ENCODE measurements around the gene RBKS. TPM values are rescaled to one million over a fixed set of nuclear protein-coding genes. Genes with fewer than 3 reads are reported as not detected.

Gene RBKS
- total and polyA plus RNA-seq, 5 donors from 2014 or later: 3.7 to 25.3 (median 4.0) TPM

- no peak overlapping the region for H3K27ac ChIP-seq (ENCODE audit: insufficient read depth, low read length, poor library complexity, severe bottlenecking)
- DNase-seq (no peak), ATAC-seq (ENCODE audit: low read depth in 2 of 2) (no peak)
- no peaks in the 10 kb centered on the region for H3K9me3 ChIP-seq (ENCODE audit: control insufficient read depth in 2 of 2, low read length in 2 of 2)
- H3K36me3 ChIP-seq (ENCODE audit: control insufficient read depth, insufficient read depth, low read length): no peaks in the 10 kb centered on the region
- H3K4me3 ChIP-seq (ENCODE audit: low read depth, low read length): no peak overlapping the region
- Mint-ChIP-seq H3K27ac (peak overlapping the region in 1 of 3 donors; percentile 1), H3K4me1 (peaks cover 0 to 5% (median 0%) of the 10 kb centered on the region in 4 donors), H3K36me3 (peaks cover 5% of the 10 kb centered on the region), H3K9me3 (no peaks in the 10 kb centered on the region), H3K4me3 (peak overlapping the region in 1 of 4 donors; percentile 73), H3K27me3 (no peaks in the 10 kb centered on the region)
- H3K4me1 ChIP-seq (ENCODE audit: control insufficient read depth, insufficient read depth, low read length, poor library complexity, severe bottlenecking): no peaks in the 10 kb centered on the region
- no peaks in the 10 kb centered on the region for H3K27me3 ChIP-seq (ENCODE audit: control insufficient read depth, insufficient read depth, low read length)
Observed at GRCh38 chr2:27797841-27798240, 92.3 kb downstream of the RBKS start.

- Histone ChIP-seq H3K27ac (ENCODE audit: insufficient read depth, low read length, poor library complexity, severe bottlenecking) (no peak overlapping the region), H3K4me3 (ENCODE audit: low read depth, low read length) (no peak overlapping the region), H3K27me3 (ENCODE audit: control insufficient read depth, insufficient read depth, low read length) (no peaks in the 10 kb centered on the region), H3K9me3 (ENCODE audit: control insufficient read depth in 2 of 2, low read length in 2 of 2) (no peaks in the 10 kb centered on the region), H3K4me1 (ENCODE audit: control insufficient read depth, insufficient read depth, low read length, poor library complexity, severe bottlenecking) (no peaks in the 10 kb centered on the region), H3K36me3 (ENCODE audit: control insufficient read depth, insufficient read depth, low read length) (no peaks in the 10 kb centered on the region)
- no peak overlapping the region for H3K4me3 Mint-ChIP-seq
- H3K36me3 Mint-ChIP-seq: peaks cover 5% of the 10 kb centered on the region
- H3K27me3 Mint-ChIP-seq: no peaks in the 10 kb centered on the region
- H3K9me3 Mint-ChIP-seq: no peaks in the 10 kb centered on the region
- DNase-seq (no peak), ATAC-seq (ENCODE audit: low read depth in 2 of 2) (no peak)
- peaks cover 0 to 5% (median 0%) of the 10 kb centered on the region in 4 donors for H3K4me1 Mint-ChIP-seq
- no peak overlapping the region for H3K27ac Mint-ChIP-seq
Observed at GRCh38 chr2:27796791-27797765, 93.1 kb downstream of the RBKS start.

- H3K27ac Mint-ChIP-seq: peak overlapping the region in 1 of 3 donors; percentile 0
- H3K4me1 Mint-ChIP-seq: peaks cover 0 to 5% (median 0%) of the 10 kb centered on the region in 4 donors
Observed at GRCh38 chr2:27795868-27796277, 94.3 kb downstream of the RBKS start.

GRCh38 chr2:27795093-27795834 lies 94.9 kb downstream of the RBKS start:
- ATAC-seq (ENCODE audit: low read depth in 2 of 2): no peak
- Histone ChIP-seq H3K36me3 (ENCODE audit: control insufficient read depth, insufficient read depth, low read length) (no peaks in the 10 kb centered on the region), H3K4me1 (ENCODE audit: control insufficient read depth, insufficient read depth, low read length, poor library complexity, severe bottlenecking) (no peaks in the 10 kb centered on the region), H3K27me3 (ENCODE audit: control insufficient read depth, insufficient read depth, low read length) (no peaks in the 10 kb centered on the region), H3K4me3 (ENCODE audit: low read depth, low read length) (no peak overlapping the region), H3K9me3 (ENCODE audit: control insufficient read depth in 2 of 2, low read length in 2 of 2) (no peaks in the 10 kb centered on the region), H3K27ac (ENCODE audit: insufficient read depth, low read length, poor library complexity, severe bottlenecking) (no peak overlapping the region)
- H3K4me1 Mint-ChIP-seq: peaks cover 0 to 5% (median 0%) of the 10 kb centered on the region in 4 donors
- H3K9me3 Mint-ChIP-seq: no peaks in the 10 kb centered on the region
- peak overlapping the region in 2 of 3 donors; percentile 0 to 54 for H3K27ac Mint-ChIP-seq
- no peaks in the 10 kb centered on the region for H3K27me3 Mint-ChIP-seq
- peaks cover 7% of the 10 kb centered on the region for H3K36me3 Mint-ChIP-seq
- DNase-seq: no peak
- no peak overlapping the region for H3K4me3 Mint-ChIP-seq

More at GRCh38 chr2:27795868-27796277, 94.3 kb downstream of the RBKS start:
- no peak overlapping the region for H3K27ac ChIP-seq (ENCODE audit: insufficient read depth, low read length, poor library complexity, severe bottlenecking)
- no peaks in the 10 kb centered on the region for H3K9me3 ChIP-seq (ENCODE audit: control insufficient read depth in 2 of 2, low read length in 2 of 2)
- H3K27me3 ChIP-seq (ENCODE audit: control insufficient read depth, insufficient read depth, low read length): no peaks in the 10 kb centered on the region
- H3K36me3 ChIP-seq (ENCODE audit: control insufficient read depth, insufficient read depth, low read length): no peaks in the 10 kb centered on the region
- Mint-ChIP-seq H3K36me3 (peaks cover 5% of the 10 kb centered on the region), H3K4me3 (no peak overlapping the region), H3K9me3 (no peaks in the 10 kb centered on the region), H3K27me3 (no peaks in the 10 kb centered on the region)
- DNase-seq: no peak
- no peak for ATAC-seq (ENCODE audit: low read depth in 2 of 2)
- no peak overlapping the region for H3K4me3 ChIP-seq (ENCODE audit: low read depth, low read length)
- no peaks in the 10 kb centered on the region for H3K4me1 ChIP-seq (ENCODE audit: control insufficient read depth, insufficient read depth, low read length, poor library complexity, severe bottlenecking)

- no peak overlapping the region for H3K4me3 Mint-ChIP-seq
- H3K4me1 Mint-ChIP-seq: peaks cover 0 to 5% (median 0%) of the 10 kb centered on the region in 4 donors
- no peak for DNase-seq
- Histone ChIP-seq H3K4me3 (ENCODE audit: low read depth, low read length) (no peak overlapping the region), H3K27ac (ENCODE audit: insufficient read depth, low read length, poor library complexity, severe bottlenecking) (no peak overlapping the region), H3K9me3 (ENCODE audit: control insufficient read depth in 2 of 2, low read length in 2 of 2) (no peaks in the 10 kb centered on the region), H3K27me3 (ENCODE audit: control insufficient read depth, insufficient read depth, low read length) (no peaks in the 10 kb centered on the region), H3K4me1 (ENCODE audit: control insufficient read depth, insufficient read depth, low read length, poor library complexity, severe bottlenecking) (no peaks in the 10 kb centered on the region), H3K36me3 (ENCODE audit: control insufficient read depth, insufficient read depth, low read length) (no peaks in the 10 kb centered on the region)
- no peak for ATAC-seq (ENCODE audit: low read depth in 2 of 2)
- H3K27ac Mint-ChIP-seq: peak overlapping the region in 1 of 3 donors; percentile 27
- H3K9me3 Mint-ChIP-seq: no peaks in the 10 kb centered on the region
- peaks cover 12% of the 10 kb centered on the region for H3K36me3 Mint-ChIP-seq
- H3K27me3 Mint-ChIP-seq: no peaks in the 10 kb centered on the region
Observed at GRCh38 chr2:27792759-27793158, 97.4 kb downstream of the RBKS start.

- Histone ChIP-seq H3K27ac (ENCODE audit: insufficient read depth, low read length, poor library complexity, severe bottlenecking) (no peak overlapping the region), H3K4me3 (ENCODE audit: low read depth, low read length) (no peak overlapping the region), H3K4me1 (ENCODE audit: control insufficient read depth, insufficient read depth, low read length, poor library complexity, severe bottlenecking) (no peaks in the 10 kb centered on the region), H3K9me3 (ENCODE audit: control insufficient read depth in 2 of 2, low read length in 2 of 2) (no peaks in the 10 kb centered on the region), H3K27me3 (ENCODE audit: control insufficient read depth, insufficient read depth, low read length) (no peaks in the 10 kb centered on the region), H3K36me3 (ENCODE audit: control insufficient read depth, insufficient read depth, low read length) (no peaks in the 10 kb centered on the region)
- no peak overlapping the region for H3K4me3 Mint-ChIP-seq
- H3K27ac Mint-ChIP-seq: no peak overlapping the region
- no peaks in the 10 kb centered on the region for H3K27me3 Mint-ChIP-seq
- peaks cover 13% of the 10 kb centered on the region for H3K36me3 Mint-ChIP-seq
- H3K4me1 Mint-ChIP-seq: peaks cover 0 to 2% (median under 1%) of the 10 kb centered on the region in 4 donors
- no peaks in the 10 kb centered on the region for H3K9me3 Mint-ChIP-seq
- ATAC-seq (ENCODE audit: low read depth in 2 of 2) (no peak), DNase-seq (no peak)
Observed at GRCh38 chr2:27790796-27791195, 99.4 kb downstream of the RBKS start.

- DNase-seq: no peak
- H3K4me1 Mint-ChIP-seq: peaks cover 6 to 12% (median 11%) of the 10 kb centered on the region in 4 donors
- H3K36me3 Mint-ChIP-seq: peaks cover 25% of the 10 kb centered on the region
- no peaks in the 10 kb centered on the region for H3K27me3 Mint-ChIP-seq
- H3K9me3 Mint-ChIP-seq: no peaks in the 10 kb centered on the region
- no peak overlapping the region for H3K4me3 Mint-ChIP-seq
- H3K4me3 ChIP-seq (ENCODE audit: low read depth, low read length): no peak overlapping the region
- H3K27me3 ChIP-seq (ENCODE audit: control insufficient read depth, insufficient read depth, low read length): no peaks in the 10 kb centered on the region
- H3K9me3 ChIP-seq (ENCODE audit: control insufficient read depth in 2 of 2, low read length in 2 of 2): no peaks in the 10 kb centered on the region
- no peaks in the 10 kb centered on the region for H3K4me1 ChIP-seq (ENCODE audit: control insufficient read depth, insufficient read depth, low read length, poor library complexity, severe bottlenecking)
- ATAC-seq (ENCODE audit: low read depth in 2 of 2): no peak
- H3K36me3 ChIP-seq (ENCODE audit: control insufficient read depth, insufficient read depth, low read length): peaks cover 26% of the 10 kb centered on the region
- H3K27ac ChIP-seq (ENCODE audit: insufficient read depth, low read length, poor library complexity, severe bottlenecking): no peak overlapping the region
- H3K27ac Mint-ChIP-seq: no peak overlapping the region
Observed at GRCh38 chr2:27782701-27783100, 107.5 kb downstream of the RBKS start.

Measured in CD4-positive, CD25-positive, alpha-beta regulatory T cell (primary cell).